ENCODE measurements around the gene NKD1. TPM values are rescaled to one million over a fixed set of nuclear protein-coding genes. Genes with fewer than 3 reads are reported as not detected.
"Not testable (repeated sequence)": the region's sequence is repeated elsewhere in the genome, so short reads cannot be mapped to it uniquely, and the experiment has no call there.

NKD1 gene
- polyA plus RNA-seq (ENCODE audit: insufficient read length in 4 of 4): 10 to 100 TPM; 10.4 to 14.6 (median 13.2) TPM

DNA sequence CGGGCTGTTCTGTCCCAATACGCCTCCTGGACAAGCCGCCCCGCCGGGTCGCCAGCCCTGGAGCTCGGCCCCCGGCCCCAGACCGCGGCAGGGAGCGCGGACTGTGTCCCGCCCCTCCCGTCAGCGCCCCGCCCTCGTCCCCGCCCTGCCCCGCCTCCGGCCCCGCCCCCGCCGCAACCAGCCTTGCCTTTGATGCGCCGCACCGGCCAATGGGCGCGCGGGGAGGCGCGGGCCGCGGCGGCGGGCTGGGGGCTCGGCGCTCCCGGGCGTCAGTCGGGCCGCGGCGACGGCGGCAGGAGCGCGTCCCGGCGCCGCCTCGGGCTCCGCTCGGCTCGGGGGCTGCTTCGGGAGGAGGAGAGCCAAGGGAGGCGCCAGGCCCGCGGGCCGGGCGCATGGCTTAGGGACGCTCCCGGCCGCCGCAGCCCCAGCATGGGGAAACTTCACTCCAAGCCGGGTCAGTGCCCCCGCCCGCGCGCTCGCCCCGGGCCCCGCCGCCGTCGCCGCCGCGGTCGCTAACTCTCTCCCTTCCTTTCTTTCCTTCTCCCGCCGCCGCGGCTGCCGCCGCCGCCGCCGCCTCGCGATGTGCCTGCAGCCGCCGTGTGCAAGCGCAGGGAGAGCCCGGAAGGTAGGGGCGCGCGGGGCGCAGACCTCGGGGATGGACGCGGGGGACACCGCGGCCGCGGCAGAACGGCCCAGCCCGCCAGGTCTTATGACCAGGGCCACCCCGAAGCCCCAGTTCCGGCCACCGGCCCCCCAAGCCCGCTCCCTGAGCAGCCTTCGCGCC is at the start of gene NKD1:
TSS of gene NKD1 (plus strand) at position 272 of the 784 bp plus-strand sequence. CDS start at position 430, 158 bp downstream.
- no peak for DNase-seq (ENCODE audit: low read depth in 4 of 4, low spot score in 2 of 4)

- DNase-seq (ENCODE audit: low read depth in 4 of 4, low spot score in 2 of 4): no peak
Observed at GRCh38 chr16:50498431-50499155, 49.6 kb upstream of the NKD1 start.

DNA sequence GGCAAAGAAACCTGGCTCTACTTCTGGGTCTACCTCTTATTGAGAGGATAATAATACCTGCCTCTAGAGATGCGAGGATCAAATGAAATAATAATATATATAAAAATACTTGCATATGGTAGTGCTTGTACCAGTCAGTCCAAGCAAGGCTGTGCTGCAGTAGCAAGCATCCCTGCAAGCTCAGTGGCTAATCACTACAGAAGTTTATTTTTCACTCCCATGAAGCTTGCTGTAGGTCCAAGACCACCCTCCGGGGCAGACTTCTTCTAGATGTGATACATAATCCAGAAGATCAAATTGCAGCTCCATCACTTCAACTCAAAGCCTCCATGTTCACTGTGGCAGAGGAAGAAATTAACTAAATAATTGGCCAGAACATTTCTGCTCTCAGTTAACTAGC is 48.9 kb upstream of the NKD1 start:
- no peak for DNase-seq (ENCODE audit: low read depth in 4 of 4, low spot score in 2 of 4)

DNA sequence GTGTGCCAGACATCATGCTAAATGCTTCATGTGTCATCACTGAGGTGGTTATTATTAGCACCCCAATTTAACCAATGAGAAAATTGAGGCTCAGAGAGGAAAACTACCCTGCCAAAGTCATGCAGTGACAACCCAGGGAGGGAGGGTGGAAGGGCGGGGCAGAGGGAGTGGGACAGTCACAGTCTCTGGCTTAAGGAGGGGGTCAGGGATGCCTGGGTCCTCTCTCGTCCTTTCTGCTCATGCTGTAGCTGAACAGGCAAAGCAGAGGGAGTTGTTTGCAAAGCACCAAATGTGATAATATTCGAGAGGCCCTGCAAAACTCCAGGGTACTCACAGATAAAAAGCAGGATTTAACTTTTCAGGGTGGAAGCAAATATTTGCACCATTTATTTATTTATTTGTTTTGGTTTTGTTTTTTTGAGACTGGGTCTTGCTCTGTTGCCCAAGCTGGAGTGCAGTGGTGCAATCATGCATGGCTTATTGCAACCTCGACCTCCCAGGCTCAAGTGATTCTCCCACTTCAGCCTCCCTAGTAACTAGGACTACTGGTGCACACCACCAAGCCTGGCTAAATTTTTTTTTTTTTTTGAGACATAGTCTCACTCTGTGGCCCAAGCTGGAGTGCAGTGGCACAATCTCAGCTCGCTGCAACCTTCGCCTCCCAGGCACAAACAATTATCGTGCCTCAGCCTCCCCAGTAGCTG is 47.9 kb upstream of the NKD1 start:
- DNase-seq (ENCODE audit: low read depth in 4 of 4, low spot score in 2 of 4): no peak

DNA sequence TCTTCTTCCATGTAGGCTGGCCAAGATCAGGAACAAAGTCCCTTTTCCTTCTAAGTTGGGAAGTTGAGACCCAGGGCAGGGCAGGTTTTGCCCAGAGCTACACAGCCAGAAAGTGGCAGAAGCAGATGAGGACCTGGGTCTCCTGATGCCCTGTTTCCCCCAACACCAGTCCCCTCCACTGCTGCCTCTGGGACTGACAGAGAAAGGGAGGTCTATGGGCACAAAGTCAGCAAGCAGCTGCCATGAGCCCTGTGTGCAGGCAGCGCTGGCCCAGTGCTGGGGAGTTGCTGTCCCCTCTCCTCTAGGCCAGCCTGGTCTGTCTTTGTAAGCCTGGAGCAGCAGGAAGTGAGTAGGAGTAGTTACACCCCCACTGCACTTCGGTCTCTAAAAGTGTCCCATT is 46.9 kb upstream of the NKD1 start:
- no peak for DNase-seq (ENCODE audit: low read depth in 4 of 4, low spot score in 2 of 4)

DNA sequence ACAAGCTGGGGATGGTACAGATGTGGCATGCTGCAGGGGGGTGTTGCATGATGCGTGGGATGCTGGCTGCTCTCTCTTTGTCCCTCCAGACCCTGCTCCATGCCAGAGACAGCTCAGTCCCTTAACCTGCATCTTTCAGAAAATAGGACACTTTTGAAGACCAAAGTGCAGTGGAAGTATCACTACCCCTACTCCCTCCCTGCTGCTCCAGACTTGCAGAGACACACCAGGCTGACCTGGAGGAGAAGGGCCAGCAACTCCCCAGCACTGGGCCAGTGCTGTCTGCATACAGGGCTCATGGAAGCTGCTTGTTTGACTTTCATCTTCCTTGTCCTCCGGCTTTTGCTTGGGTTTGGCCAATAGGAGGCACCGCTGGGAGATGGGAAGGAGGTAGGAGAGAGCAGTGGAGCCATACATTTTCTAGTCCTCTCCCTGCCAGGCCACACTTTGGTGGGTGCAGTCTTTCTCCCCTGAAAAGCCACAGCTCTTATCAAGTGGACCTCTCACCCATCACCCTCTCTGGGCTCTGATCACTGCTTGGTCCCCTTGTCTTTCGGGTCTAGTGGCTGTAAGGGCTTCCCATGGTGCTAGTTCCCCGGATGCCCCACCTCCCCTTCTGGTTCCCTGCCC is 46.1 kb upstream of the NKD1 start:
- no peak for DNase-seq (ENCODE audit: low read depth in 4 of 4, low spot score in 2 of 4)

GRCh38 chr16:50502616-50503011 is 45.6 kb upstream of the NKD1 start:
- DNase-seq (ENCODE audit: low read depth in 4 of 4, low spot score in 2 of 4): no peak

DNA sequence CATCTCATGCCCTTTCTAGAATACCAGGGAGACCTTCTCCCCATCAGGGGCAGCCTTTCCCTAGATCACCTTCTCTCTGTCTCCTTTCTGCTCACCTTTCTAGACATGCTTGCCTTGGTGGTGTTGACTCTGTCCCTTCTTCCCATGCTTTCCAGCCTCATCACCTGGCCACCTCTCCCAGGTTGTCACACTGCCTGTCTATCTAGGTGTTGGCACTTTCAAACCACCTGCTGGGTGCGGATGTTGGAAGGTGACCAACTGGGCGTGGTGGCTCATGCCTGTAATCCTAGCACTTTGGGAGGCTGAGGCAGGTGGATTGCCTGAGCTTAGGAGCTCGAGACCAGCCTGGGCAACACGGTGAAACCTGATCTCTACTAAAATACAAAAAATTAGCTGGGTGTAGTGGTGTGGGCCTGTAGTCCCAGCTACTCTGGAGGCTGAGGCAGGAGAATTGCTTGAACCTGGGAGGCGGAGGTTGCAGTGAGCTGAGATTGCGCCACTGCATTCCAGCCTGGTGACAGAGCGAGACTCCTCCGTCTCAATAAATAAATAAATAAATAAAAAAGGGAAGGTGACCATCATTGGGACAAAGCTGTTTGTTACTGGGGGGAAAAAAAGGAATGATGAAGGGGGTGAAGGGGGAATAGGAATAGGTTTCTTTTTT is 44.2 kb upstream of the NKD1 start:
- DNase-seq (ENCODE audit: low read depth in 4 of 4, low spot score in 2 of 4): not testable (repeated sequence)

- DNase-seq (ENCODE audit: low read depth in 4 of 4, low spot score in 2 of 4): no peak
Observed at GRCh38 chr16:50505115-50505514, 43.1 kb upstream of the NKD1 start.

DNA sequence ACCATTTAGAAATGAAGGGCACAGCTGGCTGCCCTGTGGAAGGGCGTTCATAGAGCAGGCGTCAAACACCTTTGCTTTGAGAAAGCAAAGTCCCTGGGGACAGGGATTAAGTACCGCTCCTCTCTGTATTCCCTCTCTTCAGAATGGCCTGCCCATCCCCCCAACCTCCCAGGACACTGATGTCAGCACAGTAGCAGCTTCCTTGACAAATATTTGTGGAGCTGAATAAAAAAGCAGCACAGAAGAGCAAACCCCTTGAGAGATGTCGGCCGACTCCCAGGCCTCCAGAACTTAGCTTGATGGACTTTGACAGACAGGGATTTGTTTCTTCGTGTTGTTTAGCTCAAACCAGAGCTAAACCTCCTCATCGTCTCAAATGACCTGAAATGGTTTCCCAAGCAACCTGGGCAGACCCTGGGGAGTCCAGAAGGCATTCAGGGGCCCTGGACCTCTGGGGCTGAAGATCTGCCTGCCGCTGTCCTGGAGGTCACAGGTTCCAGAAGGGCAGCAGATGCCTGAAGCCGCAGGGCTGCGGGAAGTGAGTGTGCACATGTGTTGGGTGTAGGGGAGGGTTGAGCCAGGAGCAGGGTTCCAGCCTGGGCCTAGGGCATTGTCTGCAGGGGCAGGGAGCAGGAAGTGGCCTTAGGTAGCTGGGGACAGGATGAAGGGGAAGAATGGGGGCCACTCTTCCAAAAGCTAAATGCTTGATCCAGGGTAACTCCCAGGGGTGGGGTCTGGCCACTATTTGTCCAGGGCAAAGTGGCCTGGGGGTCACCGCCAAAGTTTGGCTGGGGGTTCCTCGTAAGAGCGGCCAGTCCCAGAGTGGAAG is 42.3 kb upstream of the NKD1 start:
- DNase-seq (ENCODE audit: low read depth in 4 of 4, low spot score in 2 of 4): no peak

GRCh38 chr16:50506543-50506937 is 41.7 kb upstream of the NKD1 start:
- no peak for DNase-seq (ENCODE audit: low read depth in 4 of 4, low spot score in 2 of 4)

DNA sequence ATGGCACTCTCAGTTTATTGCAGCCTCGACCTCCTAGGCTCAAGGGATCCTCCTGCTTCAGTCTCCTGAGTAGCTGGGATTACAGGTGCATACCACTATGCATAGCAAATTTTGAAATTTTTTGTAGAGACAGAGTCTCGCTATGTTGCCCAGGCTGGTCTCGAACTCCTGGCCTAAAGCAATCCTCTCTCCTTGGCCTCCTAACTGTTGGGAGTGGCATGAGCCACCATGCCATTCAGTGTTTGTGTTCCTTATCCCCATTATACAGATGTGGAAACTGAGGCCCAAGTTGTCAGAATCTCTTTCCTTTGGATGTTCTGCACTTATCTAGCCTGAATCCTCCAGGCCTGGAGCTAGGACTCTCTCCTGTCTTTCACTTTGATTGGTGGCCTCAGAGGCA is 40.8 kb upstream of the NKD1 start:
- no peak for DNase-seq (ENCODE audit: low read depth in 4 of 4, low spot score in 2 of 4)

GRCh38 chr16:50509521-50510341 is 38.5 kb upstream of the NKD1 start:
- no peak for DNase-seq (ENCODE audit: low read depth in 4 of 4, low spot score in 2 of 4)

GRCh38 chr16:50515218-50515617 is 33.0 kb upstream of the NKD1 start:
- no peak for DNase-seq (ENCODE audit: low read depth in 4 of 4, low spot score in 2 of 4)

GRCh38 chr16:50516401-50516800 is 31.8 kb upstream of the NKD1 start:
- no peak for DNase-seq (ENCODE audit: low read depth in 4 of 4, low spot score in 2 of 4)

DNA sequence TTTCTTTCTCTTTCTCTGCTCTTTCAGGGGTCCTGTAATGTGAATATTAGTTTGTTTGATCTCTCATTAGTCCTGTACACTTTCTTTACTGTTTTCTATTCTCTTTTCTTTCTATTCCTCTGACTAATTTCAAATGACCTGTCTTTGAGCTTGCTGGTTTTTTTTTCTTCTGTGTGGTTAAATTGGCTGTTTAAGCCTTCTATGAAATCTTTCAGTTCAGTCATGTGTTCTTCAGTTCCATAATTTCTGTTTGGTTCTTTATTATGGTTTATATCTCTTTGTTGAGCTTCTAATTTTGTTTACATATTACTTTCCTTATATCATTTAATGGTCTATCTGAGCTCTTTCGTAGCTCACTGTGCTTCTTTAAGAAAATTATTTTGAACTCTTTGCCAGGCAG is 31.3 kb upstream of the NKD1 start:
- no peak for DNase-seq (ENCODE audit: low read depth in 4 of 4, low spot score in 2 of 4)

- no peak for DNase-seq (ENCODE audit: low read depth in 4 of 4, low spot score in 2 of 4)
Observed at GRCh38 chr16:50517450-50518252, 30.5 kb upstream of the NKD1 start.

GRCh38 chr16:50519001-50519400 is 29.2 kb upstream of the NKD1 start:
- no peak for DNase-seq (ENCODE audit: low read depth in 4 of 4, low spot score in 2 of 4)

Data from left renal cortex interstitium (tissue), 4 donors.